Stimulated activated CD8-positive, alpha-beta memory T cell treated with anti-CD3 and anti-CD28 coated beads, Interleukin-4, amount 100 ng/mL, for 4 hours (primary cell): Measurements from ENCODE around the gene MED13L.

ENCODE experiments used
- DNase-seq, 2 donors: peaks; one replicate each; pipeline ENCODE4 v3.0.0-alpha.2; 2020; ENCODE audit warnings: low read depth in 2 of 2, low spot score in 1 of 2

The MED13L gene

GRCh38 chr12:116213885-116214527 is 63.5 kb downstream of the MED13L start:
- no peak for DNase-seq

GRCh38 chr12:116213014-116213413 is 64.5 kb downstream of the MED13L start:
- no peak for DNase-seq

- DNase-seq = no peak
Measured at GRCh38 chr12:116210762-116211161, 66.7 kb downstream of the MED13L start.

GRCh38 chr12:116210131-116210530 is 67.4 kb downstream of the MED13L start:
- no peak for DNase-seq

DNA sequence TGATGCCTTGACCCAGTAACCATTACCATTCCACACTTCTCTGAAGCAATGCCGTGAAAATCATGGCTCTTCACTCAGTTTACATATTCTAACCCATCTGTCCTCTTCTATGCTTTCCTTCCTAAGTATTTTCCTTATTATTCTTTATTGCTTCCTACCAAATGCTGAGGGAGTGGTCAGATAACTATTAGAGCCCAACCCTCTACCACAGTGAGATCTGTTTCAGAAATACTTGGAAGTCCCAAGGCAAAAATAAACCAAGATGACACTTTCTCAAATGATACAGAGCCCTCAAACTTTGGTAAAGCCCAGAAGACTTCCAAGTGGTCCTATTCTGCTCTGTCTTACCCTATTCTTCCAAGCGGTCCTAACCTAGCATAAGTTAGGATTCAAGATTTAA is 68.0 kb downstream of the MED13L start:
- DNase-seq = no peak

DNA sequence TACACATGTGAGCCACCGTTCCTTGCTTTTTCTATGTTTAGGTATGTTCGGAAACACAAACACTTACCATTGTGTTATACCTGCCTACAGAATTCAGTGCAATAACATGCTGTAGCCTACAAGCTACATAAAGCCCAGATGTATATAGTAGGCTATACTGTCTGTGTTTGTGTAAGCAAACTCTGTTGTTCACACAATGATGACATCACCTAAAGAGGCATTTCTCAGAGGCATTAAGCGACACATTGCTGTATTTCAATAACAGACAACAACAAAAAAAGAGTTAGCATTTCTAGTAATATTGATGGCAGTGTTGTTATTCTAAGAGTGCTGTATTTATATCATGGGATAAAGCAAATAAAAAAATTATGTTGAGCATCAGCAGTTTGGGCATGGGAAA is 70.2 kb downstream of the MED13L start:
- no peak for DNase-seq

GRCh38 chr12:116206828-116207227 is 70.7 kb downstream of the MED13L start:
- DNase-seq = no peak

DNA sequence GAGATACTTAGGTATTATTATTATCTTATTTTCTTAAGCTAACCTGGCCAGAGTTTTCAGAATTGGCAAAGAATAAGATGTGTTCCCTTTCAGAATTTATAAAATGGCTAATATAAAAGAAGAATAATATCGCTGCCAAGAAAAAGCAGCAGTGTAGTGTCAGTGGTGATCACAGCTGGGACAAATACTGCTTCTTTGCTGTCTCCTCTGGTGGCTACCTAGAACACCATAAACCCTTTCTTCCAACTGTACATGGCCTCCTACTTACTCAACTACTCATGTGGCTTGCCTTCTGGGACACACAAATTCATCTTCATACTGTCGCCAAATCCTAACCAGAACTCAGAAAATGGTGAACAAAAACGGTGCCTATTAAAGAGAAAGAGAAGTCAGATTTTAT is 72.7 kb downstream of the MED13L start:
- no peak for DNase-seq

DNA sequence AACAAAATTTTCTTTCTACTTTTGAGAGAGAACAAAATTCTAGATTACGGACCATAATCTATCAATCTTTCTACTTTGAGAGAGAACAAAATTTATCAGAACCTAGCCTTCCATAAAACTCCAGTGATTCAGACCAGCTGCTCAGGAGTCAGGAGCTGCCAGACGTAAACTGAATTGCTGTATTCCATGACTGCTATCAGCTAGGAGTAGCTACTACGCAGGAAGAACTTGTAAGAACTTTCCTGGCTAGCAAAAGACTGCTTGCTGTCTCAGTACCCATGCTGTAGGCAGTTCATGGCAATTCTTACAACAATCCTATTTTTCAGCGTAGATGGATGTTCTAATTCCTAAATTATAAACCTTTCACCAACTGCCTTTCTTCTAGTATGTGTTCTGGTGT is 73.3 kb downstream of the MED13L start:
- no peak for DNase-seq

GRCh38 chr12:116202940-116203339 is 74.6 kb downstream of the MED13L start:
- no peak for DNase-seq

DNA sequence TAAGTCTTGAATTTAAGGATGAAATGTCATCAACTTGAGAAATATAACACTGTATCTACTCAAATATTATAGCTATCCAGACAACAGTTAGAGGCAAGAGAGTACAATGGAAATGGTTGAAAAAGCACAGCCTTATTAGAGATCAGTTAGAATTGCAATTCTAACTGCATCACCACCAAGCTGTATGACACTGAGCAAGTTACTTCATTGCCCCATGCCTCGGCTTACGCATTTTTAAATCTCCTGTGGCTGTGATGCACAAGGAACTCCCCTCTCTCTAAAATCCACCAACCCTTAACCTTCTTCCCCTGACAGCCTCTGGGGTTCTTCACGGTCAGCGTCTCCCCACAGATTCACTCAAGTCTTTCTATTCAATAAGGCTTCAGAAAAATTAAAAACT is 75.1 kb downstream of the MED13L start:
- no peak for DNase-seq

DNA sequence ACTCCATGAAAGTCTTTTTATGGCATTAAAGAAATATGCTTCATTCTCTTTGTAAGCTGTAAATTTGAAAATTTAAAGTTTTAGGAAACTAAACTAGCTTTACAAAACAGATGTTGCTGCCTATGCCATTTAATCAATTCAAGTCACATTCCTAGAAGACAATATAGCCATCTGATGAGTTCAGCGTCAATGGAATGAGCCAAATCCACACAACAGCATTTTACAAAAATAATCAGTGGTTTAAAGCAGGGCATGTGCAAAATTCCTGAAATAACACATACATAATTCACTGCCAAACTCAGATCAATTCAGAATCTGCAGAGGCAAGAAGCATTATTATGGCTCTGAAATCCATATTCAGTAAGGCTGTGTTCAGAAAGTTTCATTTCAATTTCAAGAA is 75.6 kb downstream of the MED13L start:
- no peak for DNase-seq

DNA sequence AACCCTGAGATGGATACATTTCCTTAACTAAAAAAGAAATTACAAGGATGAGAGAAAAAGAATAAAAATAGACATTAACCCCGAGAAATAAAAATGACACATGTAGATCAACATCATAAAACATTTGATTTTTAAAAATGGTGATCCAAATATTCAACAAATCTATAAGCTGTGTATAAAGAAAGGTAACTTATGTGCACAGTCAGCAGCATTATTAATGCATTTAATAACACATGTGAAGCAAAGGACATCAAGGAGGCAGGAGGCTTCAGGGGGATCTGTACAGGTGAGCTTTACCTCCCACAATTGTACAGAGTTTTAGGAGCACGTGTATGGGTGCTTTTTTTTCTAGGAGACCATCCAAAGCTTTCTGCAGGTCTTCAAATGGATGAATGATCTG is 76.1 kb downstream of the MED13L start:
- DNase-seq = no peak

- no peak for DNase-seq
Measured at GRCh38 chr12:116200812-116201211, 76.7 kb downstream of the MED13L start.

GRCh38 chr12:116199160-116199706 is 78.3 kb downstream of the MED13L start:
- DNase-seq = no peak

GRCh38 chr12:116196752-116197718 is 80.5 kb downstream of the MED13L start:
- no peak for DNase-seq

GRCh38 chr12:116196226-116196625 is 81.3 kb downstream of the MED13L start:
- DNase-seq = no peak

DNA sequence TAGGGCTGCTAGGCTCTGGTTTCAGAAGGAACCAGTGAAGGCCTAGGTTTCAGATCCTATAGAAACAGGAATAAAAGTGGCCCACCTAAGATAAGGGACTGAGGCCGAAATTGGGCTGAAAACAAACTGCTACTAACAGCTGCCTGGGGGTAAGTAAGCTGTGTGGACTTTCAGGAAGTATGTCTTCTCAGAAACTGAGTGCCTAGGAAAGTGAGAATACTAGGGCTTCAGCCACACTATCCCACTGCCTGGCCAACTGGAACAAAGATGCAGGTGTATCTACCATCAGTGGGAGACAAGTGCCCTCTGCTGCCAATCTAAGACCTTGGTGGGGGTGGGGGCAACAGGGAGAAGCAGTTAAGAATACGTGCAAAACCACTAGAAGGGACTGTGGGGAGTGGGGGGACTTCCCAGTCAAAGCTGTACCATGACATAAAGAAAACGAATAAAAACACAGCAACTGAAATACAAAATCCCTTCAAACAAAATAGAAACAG is 82.5 kb downstream of the MED13L start:
- DNase-seq = peak; percentile 9 to 32

GRCh38 chr12:116189692-116190091 is 87.8 kb downstream of the MED13L start:
- no peak for DNase-seq

DNA sequence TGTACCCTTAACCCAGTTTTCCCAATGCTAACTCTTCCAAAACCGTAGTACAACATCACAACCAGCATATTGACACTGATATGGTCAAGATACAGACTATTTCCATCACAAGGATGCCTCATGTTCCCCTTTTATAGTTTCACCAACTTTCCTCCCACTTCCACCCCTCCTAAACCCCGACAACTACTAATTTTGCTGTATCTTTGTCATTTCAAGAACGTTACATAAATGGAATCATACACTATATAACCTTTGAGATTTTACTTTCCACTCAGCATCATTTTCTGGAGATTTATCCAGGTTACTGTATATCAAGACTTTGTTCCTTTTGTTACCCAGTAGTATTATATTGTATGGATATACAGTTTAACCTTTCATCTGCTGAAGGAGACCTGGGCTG is 88.9 kb downstream of the MED13L start:
- DNase-seq = no peak

- no peak for DNase-seq
Measured at GRCh38 chr12:116187151-116187511, 90.4 kb downstream of the MED13L start.
